H9 (cell line): ENCODE data around the gene MAP3K20. TPM values are rescaled to one million over a fixed set of nuclear protein-coding genes. Genes with fewer than 3 reads are reported as not detected.

Experiments used
- DNase-seq: peaks from one replicate; pipeline ENCODE4 v3.0.0-alpha.2; 2017
- H2AFZ ChIP-seq: one replicate; pipeline ENCODE4 v1.6.1; 2013; ENCODE audit warnings: mild to moderate bottlenecking, low read length, control low read depth, moderate library complexity
- H2AK5ac ChIP-seq: 2 replicates; pipeline ENCODE4 v1.6.1; 2013; ENCODE audit warnings: low read length, control low read depth, mixed read lengths; ENCODE audit not compliant: insufficient read length
- H2BK120ac ChIP-seq: one replicate; pipeline ENCODE4 v1.6.1; 2013; ENCODE audit warnings: low read depth, mild to moderate bottlenecking, low read length, control low read depth, inconsistent platforms; ENCODE audit not compliant: poor library complexity, severe bottlenecking
- H2BK12ac ChIP-seq: 2 replicates; pipeline ENCODE4 v1.6.1; 2013; ENCODE audit warnings: low read length, control low read depth, mixed read lengths, low read depth; ENCODE audit not compliant: insufficient read length
- H2BK15ac ChIP-seq: 2 replicates; pipeline ENCODE4 v1.6.1; 2013; ENCODE audit warnings: low read depth, low read length, control low read depth
- H2BK20ac ChIP-seq: one replicate; pipeline ENCODE4 v1.6.1; 2013; ENCODE audit warnings: low read depth, mild to moderate bottlenecking, low read length, control low read depth, inconsistent platforms; ENCODE audit not compliant: poor library complexity, severe bottlenecking
- H2BK5ac ChIP-seq: 2 replicates; pipeline ENCODE4 v1.6.1; 2013; ENCODE audit warnings: low read length, control low read depth, mixed read lengths; ENCODE audit not compliant: insufficient read length
- H3K14ac ChIP-seq: 2 replicates; pipeline ENCODE4 v1.6.1; 2013; ENCODE audit warnings: low read length, control low read depth; ENCODE audit not compliant: insufficient read depth
- H3K18ac ChIP-seq: 2 replicates; pipeline ENCODE4 v1.6.1; 2013; ENCODE audit warnings: low read depth, mild to moderate bottlenecking, mixed read lengths, low read length, control low read depth; ENCODE audit not compliant: insufficient read length
- H3K23ac ChIP-seq: 2 replicates; pipeline ENCODE4 v1.6.1; 2013; ENCODE audit warnings: low read length, control low read depth, mixed read lengths, low read depth; ENCODE audit not compliant: insufficient read length
- H3K23me2 ChIP-seq: 2 replicates; pipeline ENCODE4 v1.6.1; 2013; ENCODE audit warnings: low read depth, mild to moderate bottlenecking, mixed read lengths, low read length, control low read depth; ENCODE audit not compliant: insufficient read length, poor library complexity, severe bottlenecking
- H3K27ac ChIP-seq: 2 replicates; pipeline ENCODE4 v1.5.1; 2013; ENCODE audit warnings: low read length, control low read depth, mixed read lengths, low read depth; ENCODE audit not compliant: insufficient read length
- H3K27me3 ChIP-seq: 2 replicates; pipeline ENCODE4 v1.6.1; 2013; ENCODE audit warnings: low read length, control low read depth, inconsistent platforms; ENCODE audit not compliant: insufficient read depth
- H3K4ac ChIP-seq: 2 replicates; pipeline ENCODE4 v1.6.1; 2013; ENCODE audit warnings: low read depth, mild to moderate bottlenecking, control low read depth, inconsistent platforms, low read length, moderate library complexity
- H3K4me1 ChIP-seq: 2 replicates; pipeline ENCODE4 v1.6.1; 2013; ENCODE audit warnings: low read length, control low read depth, inconsistent platforms; ENCODE audit not compliant: insufficient read depth
- H3K4me2 ChIP-seq: 2 replicates; pipeline ENCODE4 v1.6.1; 2013; ENCODE audit warnings: low read length, control low read depth, mixed read lengths; ENCODE audit not compliant: insufficient read length, insufficient read depth
- H3K56ac ChIP-seq: 2 replicates; pipeline ENCODE4 v1.6.1; 2013; ENCODE audit warnings: low read depth, mild to moderate bottlenecking, mixed read lengths, low read length, control low read depth; ENCODE audit not compliant: insufficient read length
- H3K79me1 ChIP-seq: 2 replicates; pipeline ENCODE4 v1.6.1; 2013; ENCODE audit warnings: low read depth, mild to moderate bottlenecking, moderate library complexity, low read length, control low read depth, inconsistent platforms; ENCODE audit not compliant: insufficient read depth, poor library complexity, severe bottlenecking
- H3K79me2 ChIP-seq: 2 replicates; pipeline ENCODE4 v1.6.1; 2013; ENCODE audit warnings: low read length, control low read depth, inconsistent platforms; ENCODE audit not compliant: insufficient read depth
- H3K9ac ChIP-seq: 2 replicates; pipeline ENCODE4 v1.6.1; 2013; ENCODE audit warnings: low read length, control low read depth, mixed read lengths; ENCODE audit not compliant: insufficient read length; ENCODE audit errors: extremely low read depth
- H3K9me3 ChIP-seq: one replicate; pipeline ENCODE4 v1.6.1; 2013; ENCODE audit warnings: low read depth, low read length, inconsistent platforms; ENCODE audit not compliant: control insufficient read depth
- H3T11ph ChIP-seq: one replicate; pipeline ENCODE4 v1.6.1; 2013; ENCODE audit warnings: mild to moderate bottlenecking, low read length, control low read depth, inconsistent platforms
- H4K20me1 ChIP-seq: one replicate; pipeline ENCODE4 v1.6.1; 2013; ENCODE audit not compliant: control insufficient read depth, insufficient read length, insufficient read depth
- H4K5ac ChIP-seq: 2 replicates; pipeline ENCODE4 v1.6.1; 2013; ENCODE audit warnings: low read depth, mild to moderate bottlenecking, mixed read lengths, low read length, control low read depth; ENCODE audit not compliant: insufficient read length
- H4K8ac ChIP-seq: replicated peaks from 2 replicates; pipeline ENCODE4 v1.6.1; 2013; ENCODE audit warnings: low read length, control low read depth, mixed read lengths, low read depth; ENCODE audit not compliant: insufficient read length
- H4K91ac ChIP-seq: 2 replicates; pipeline ENCODE4 v1.6.1; 2013; ENCODE audit warnings: low read depth, mild to moderate bottlenecking, moderate library complexity, mixed read lengths, low read length, control low read depth; ENCODE audit not compliant: insufficient read length
- H3K27ac Mint-ChIP-seq, 3 experiments: 2 replicates in 2 of 3; 3 replicates in 1 of 3; pipeline ENCODE4 v1.8.0; 2020 to 2021; ENCODE audit warnings: mixed read lengths in 3 of 3, mild to moderate bottlenecking in 1 of 3, moderate library complexity in 1 of 3
- H3K27me3 Mint-ChIP-seq: 2 replicates; pipeline ENCODE4 v1.8.0; 2021; ENCODE audit warnings: low read depth, mild to moderate bottlenecking, moderate library complexity, mixed read lengths
- H3K36me3 Mint-ChIP-seq, 3 experiments: 2 replicates in 2 of 3; 3 replicates in 1 of 3; pipeline ENCODE4 v1.8.0; 2020 to 2021; ENCODE audit warnings: low read depth in 3 of 3, mixed read lengths in 3 of 3; ENCODE audit not compliant: insufficient read depth in 1 of 3
- H3K4me1 Mint-ChIP-seq, 2 experiments: 2 replicates each; pipeline ENCODE4 v1.8.0; 2020; ENCODE audit warnings: mixed read lengths in 2 of 2
- H3K4me3 Mint-ChIP-seq, 2 experiments: 2 replicates in 1 of 2; 3 replicates in 1 of 2; pipeline ENCODE4 v1.8.0; 2020 to 2021; ENCODE audit warnings: mild to moderate bottlenecking in 2 of 2, mixed read lengths in 2 of 2, moderate library complexity in 1 of 2
- H3K9me3 Mint-ChIP-seq, 2 experiments: 2 replicates in 1 of 2; 3 replicates in 1 of 2; pipeline ENCODE4 v1.8.0; 2020; ENCODE audit warnings: mild to moderate bottlenecking in 2 of 2, mixed read lengths in 2 of 2, moderate library complexity in 1 of 2
- CTCF ChIP-seq: fragments of 200-600 bp; sonication (generic); conservative IDR thresholded peaks from 3 replicates; pipeline ENCODE4 v1.8.0; 2021; ENCODE audit warnings: antibody characterized with exemption, mild to moderate bottlenecking
- WGBS: extraction: QIAGEN DNeasy Blood & Tissue Kit; methylation state at CpG from one replicate; pipeline ENCODE4 v1.1.7; 2013; ENCODE audit warnings: missing lambda C conversion rate, low lambda C conversion rate, mixed read lengths; ENCODE audit not compliant: insufficient read length; ENCODE audit errors: extremely low coverage; 5-methylcytosine and 5-hydroxymethylcytosine counted together
- total RNA-seq: library from RNA; stranded (reverse); gene quantifications from 2 replicates; pipeline ENCODE4 v1.2.1, GENCODE V29; 2021

Gene MAP3K20
- total RNA-seq, 1 experiment from 2014 or later: 8.7 TPM

- no peak overlapping the region for H3K27ac Mint-ChIP-seq
- no peak overlapping the region for H4K8ac ChIP-seq
- H3K79me2 ChIP-seq: no peaks in the 10 kb centered on the region
- peaks cover 12% of the 10 kb centered on the region in 2 experiments for H3K9me3 Mint-ChIP-seq
- no peak overlapping the region for H2BK5ac ChIP-seq
- TF ChIP-seq CTCF: no peak
- no peak overlapping the region for H2BK12ac ChIP-seq
- no CpG with 5 or more reads among the region's 3 CpGs for WGBS
- H3T11ph ChIP-seq: no peak overlapping the region
- no peak overlapping the region for H3K9ac ChIP-seq
- peaks cover 10 to 19% (median 13%) of the 10 kb centered on the region in 3 experiments for H3K36me3 Mint-ChIP-seq
- no peak overlapping the region for H4K5ac ChIP-seq
- H3K4me3 Mint-ChIP-seq: no peak overlapping the region
- H3K4me1 ChIP-seq: no peaks in the 10 kb centered on the region
- no peaks in the 10 kb centered on the region for H3K79me1 ChIP-seq
- no peaks in the 10 kb centered on the region for H3K27me3 ChIP-seq
- H3K23me2 ChIP-seq: no peaks in the 10 kb centered on the region
- no peak overlapping the region for H3K4me2 ChIP-seq
- H3K27ac ChIP-seq: no peak overlapping the region
- no peak overlapping the region for H2BK15ac ChIP-seq
- H3K27me3 Mint-ChIP-seq: no peaks in the 10 kb centered on the region; the same call in 1 of the 2 replicates
- no peaks in the 10 kb centered on the region for H3K9me3 ChIP-seq
- H3K56ac ChIP-seq: no peak overlapping the region
- no peak overlapping the region for H3K18ac ChIP-seq
- H4K20me1 ChIP-seq: no peaks in the 10 kb centered on the region
- no peak overlapping the region for H3K4ac ChIP-seq
- H2BK120ac ChIP-seq: no peak overlapping the region
- H4K91ac ChIP-seq: no peak overlapping the region
- no peak overlapping the region for H2AFZ ChIP-seq
- no peak overlapping the region for H2AK5ac ChIP-seq
- DNase-seq: no peak
- no peak overlapping the region for H2BK20ac ChIP-seq
- no peak overlapping the region for H3K14ac ChIP-seq
- peaks cover 18 to 33% of the 10 kb centered on the region in 2 experiments for H3K4me1 Mint-ChIP-seq
- H3K23ac ChIP-seq: no peak overlapping the region
Measured at GRCh38 chr2:173238831-173239230, 163.2 kb downstream of the MAP3K20 start.
